Sigmoid colon (tissue), 4 donors: ENCODE measurements around the gene SNRPD3.

Experiments used
- CTCF ChIP-seq, 4 experiments: fragments of 450-650 bp in 3 of 4; fragments of 200-600 bp in 1 of 4; IDR thresholded peaks; one replicate each; pipeline ENCODE4 v1.5.1; 2016 to 2019; ENCODE audit warnings: antibody characterized with exemption in 4 of 4, mild to moderate bottlenecking in 3 of 4, moderate library complexity in 2 of 4
- POLR2A ChIP-seq, 2 donors: fragments of 450-650 bp; IDR thresholded peaks; one replicate each; pipeline ENCODE4 v1.6.1; 2016; ENCODE audit warnings: antibody characterized with exemption in 2 of 2, mild to moderate bottlenecking in 2 of 2, moderate library complexity in 2 of 2
- POLR2AphosphoS5 ChIP-seq, 4 donors: sonication (generic); formaldehyde crosslinking; IDR thresholded peaks; one replicate each; pipeline ENCODE4 v1.6.1; 2017; ENCODE audit warnings: antibody characterized with exemption in 4 of 4

DNA sequence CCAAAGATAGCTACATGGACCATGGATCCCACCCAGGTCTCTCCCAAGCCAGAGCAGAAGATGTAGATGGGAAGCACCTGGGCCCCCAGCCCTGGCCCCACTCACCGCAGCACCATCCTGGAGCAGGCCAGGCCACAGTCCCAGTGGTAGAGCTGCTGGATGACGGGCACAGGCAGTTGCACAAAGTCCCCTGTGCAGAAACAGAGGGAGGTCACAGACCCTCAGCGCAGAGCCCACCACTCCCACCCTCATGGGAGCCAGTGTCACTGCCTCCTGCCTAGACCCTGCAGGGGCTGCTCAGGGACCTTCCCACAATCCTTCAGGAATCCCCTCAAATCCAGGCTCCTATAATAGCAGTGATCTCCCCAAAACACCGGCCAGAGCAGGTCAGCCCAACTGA is 7.0 kb upstream of the SNRPD3 start:
- TF ChIP-seq POLR2AphosphoS5 (IDR thresholded peaks at IDR 0.05) (no peak), CTCF (IDR thresholded peaks at IDR 0.05) (no peak), POLR2A (IDR thresholded peaks at IDR 0.05) (no peak)
